KG1 (cell line): ENCODE measurements around the gene GPR148.
"Not testable (repeated sequence)": the region's sequence is repeated elsewhere in the genome, so short reads cannot be mapped to it uniquely, and the experiment has no call there.

Experiments used
- DNase-seq: peaks from one replicate; lab custom pipeline; 2025; lab: John Stamatoyannopoulos, UW

GPR148 gene, protein sequence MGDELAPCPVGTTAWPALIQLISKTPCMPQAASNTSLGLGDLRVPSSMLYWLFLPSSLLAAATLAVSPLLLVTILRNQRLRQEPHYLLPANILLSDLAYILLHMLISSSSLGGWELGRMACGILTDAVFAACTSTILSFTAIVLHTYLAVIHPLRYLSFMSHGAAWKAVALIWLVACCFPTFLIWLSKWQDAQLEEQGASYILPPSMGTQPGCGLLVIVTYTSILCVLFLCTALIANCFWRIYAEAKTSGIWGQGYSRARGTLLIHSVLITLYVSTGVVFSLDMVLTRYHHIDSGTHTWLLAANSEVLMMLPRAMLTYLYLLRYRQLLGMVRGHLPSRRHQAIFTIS

GRCh38 chr2:130728549-130729316 lies at the start of gene GPR148:
GPR148 (plus strand) TSS chr2:130729070; CDS start chr2:130729152, 82 bp downstream.
- no peak for DNase-seq

GRCh38 chr2:130692041-130692770 lies 36.7 kb upstream of the GPR148 start:
- DNase-seq, result not testable (repeated sequence)

DNA sequence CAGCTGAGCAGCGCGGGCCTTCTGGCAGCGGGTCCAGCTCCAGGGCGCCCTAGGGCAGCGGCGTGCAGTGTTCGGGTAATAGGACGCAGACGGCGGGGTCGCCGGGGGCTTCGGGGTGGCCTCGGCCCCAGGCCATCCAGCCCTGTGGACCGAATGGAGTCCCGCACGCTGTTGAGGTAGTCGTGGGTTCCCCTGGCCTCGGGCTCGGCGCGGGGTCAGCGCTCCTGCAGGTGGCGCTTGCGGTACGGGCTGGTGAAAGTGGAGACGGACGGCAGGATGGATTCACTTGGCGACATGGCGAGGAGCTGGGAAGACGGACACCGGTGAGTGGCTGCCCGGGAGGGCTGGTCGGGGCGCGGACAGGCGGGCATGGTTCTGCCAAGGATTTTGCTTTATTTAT lies 35.4 kb upstream of the GPR148 start:
- DNase-seq, result not testable (repeated sequence)

- not testable (repeated sequence) for DNase-seq
Measured at GRCh38 chr2:130703250-130703649, 25.6 kb upstream of the GPR148 start.

DNA sequence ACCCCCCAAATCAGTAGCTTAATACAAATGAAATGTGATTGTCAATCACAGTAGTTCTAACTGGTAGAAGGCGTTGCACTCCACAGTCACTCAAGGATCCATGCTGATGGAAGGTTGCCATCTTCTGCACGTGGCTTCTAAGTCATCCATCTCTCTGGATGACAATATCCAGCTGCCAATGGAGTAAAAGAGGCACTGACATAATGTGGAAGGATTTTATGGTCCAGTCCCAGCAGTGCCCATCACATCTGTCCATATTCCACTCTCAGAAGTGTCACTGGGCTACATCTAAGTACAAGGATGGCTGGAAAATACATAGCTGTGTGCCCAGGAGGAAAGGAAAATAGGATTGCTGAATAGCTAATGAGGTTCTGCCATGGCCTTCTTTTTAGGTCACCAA lies 14.1 kb upstream of the GPR148 start:
- not testable (repeated sequence) for DNase-seq

GRCh38 chr2:130720036-130720435 lies 8.8 kb upstream of the GPR148 start:
- DNase-seq, result no peak

GRCh38 chr2:130720528-130720927 lies 8.3 kb upstream of the GPR148 start:
- DNase-seq, result no peak

DNA sequence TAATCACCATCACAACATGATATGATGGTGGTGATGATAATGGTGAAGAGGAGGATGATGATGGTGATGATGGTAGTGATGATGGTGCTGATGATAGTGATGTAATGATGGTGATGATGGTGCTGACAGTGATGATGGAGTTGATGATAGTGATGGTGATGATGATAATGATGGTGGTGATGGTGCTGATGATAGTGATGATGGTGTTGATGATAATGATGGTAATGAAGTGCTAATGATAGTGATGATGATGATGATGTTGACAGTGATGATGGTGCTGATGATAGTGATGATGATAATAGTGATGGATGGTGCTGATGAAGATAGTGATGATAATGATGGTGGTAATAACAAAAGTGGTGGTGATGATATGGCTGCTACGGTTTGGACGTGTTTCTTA lies 4.4 kb upstream of the GPR148 start:
- DNase-seq, result no peak

- DNase-seq, result no peak
Measured at GRCh38 chr2:130726614-130727180, 2.2 kb upstream of the GPR148 start.

- DNase-seq, result no peak
Measured at GRCh38 chr2:130727286-130727924, 1.5 kb upstream of the GPR148 start.

- no peak for DNase-seq
Measured at GRCh38 chr2:130728007-130728454, 839 bp upstream of the GPR148 start.

DNA sequence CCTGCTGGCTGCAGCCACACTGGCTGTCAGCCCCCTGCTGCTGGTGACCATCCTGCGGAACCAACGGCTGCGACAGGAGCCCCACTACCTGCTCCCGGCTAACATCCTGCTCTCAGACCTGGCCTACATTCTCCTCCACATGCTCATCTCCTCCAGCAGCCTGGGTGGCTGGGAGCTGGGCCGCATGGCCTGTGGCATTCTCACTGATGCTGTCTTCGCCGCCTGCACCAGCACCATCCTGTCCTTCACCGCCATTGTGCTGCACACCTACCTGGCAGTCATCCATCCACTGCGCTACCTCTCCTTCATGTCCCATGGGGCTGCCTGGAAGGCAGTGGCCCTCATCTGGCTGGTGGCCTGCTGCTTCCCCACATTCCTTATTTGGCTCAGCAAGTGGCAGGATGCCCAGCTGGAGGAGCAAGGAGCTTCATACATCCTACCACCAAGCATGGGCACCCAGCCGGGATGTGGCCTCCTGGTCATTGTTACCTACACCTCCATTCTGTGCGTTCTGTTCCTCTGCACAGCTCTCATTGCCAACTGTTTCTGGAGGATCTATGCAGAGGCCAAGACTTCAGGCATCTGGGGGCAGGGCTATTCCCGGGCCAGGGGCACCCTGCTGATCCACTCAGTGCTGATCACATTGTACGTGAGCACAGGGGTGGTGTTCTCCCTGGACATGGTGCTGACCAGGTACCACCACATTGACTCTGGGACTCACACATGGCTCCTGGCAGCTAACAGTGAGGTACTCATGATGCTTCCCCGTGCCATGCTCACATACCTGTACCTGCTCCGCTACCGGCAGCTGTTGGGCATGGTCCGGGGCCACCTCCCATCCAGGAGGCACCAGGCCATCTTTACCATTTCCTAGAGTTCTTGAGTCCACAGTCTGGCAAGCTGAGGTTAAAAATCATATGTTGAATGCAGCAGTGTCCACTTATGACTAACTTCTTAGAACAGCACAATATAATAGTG lies 741 bp downstream of the GPR148 start:
- no peak for DNase-seq

DNA sequence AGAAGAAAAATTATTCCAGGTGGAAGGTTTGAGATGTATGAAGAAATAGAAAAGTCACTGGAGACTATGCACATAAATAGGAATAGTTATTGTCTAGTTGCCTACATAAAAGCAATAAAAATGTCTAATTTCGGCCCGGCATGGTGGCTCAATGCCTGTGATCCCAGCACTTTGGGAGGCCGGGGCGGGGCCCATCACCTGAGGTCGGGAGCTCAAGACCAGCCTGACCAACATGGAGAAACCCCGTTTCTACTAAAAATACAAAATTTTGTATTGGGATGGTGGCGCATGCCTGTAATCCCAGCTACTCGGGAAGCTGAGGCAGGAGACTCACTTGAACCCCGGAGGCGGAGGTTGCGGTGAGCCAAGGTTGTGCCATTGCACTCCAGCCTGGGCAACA lies 3.4 kb downstream of the GPR148 start:
- not testable (repeated sequence) for DNase-seq

- no peak for DNase-seq
Measured at GRCh38 chr2:130735200-130735599, 6.3 kb downstream of the GPR148 start.

DNA sequence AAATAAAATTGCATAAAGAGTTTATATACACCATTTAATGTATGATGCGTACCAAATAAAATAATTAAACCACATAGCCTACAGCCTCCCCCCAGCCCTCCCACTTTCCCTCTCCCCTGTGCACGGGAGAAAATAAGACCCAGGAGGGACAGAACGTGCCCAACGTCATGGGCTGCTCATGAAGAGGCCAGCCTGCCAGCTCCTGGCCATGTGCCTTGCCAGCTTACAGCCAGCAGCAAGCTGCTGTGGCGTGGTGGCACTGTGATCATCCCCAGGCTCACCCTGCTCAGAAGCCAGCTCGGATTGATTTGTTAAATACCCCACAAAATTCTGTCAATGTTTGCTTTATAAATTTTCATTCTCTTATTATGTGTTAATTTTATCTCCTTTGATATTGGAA lies 7.6 kb downstream of the GPR148 start:
- no peak for DNase-seq

DNA sequence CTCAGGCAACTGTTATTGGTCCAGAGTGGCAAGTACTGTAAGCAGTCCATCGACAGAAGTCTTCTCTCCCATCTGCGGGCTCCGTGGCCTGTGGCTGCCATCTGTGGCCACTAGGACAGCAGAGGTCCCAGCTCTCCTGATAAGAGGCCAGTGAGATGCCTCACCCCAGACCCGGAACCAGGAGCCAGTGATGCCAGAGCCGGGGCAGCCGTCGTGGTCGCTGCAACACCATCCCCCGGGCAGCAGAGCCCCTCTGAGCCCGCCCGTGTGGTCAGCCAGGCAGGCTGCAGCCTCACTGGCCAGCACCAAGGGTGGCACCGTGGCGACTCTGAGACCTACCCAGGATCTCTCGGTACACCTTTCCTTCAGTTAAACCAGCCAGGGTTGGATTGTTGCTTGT lies 8.7 kb downstream of the GPR148 start:
- no peak for DNase-seq

DNA sequence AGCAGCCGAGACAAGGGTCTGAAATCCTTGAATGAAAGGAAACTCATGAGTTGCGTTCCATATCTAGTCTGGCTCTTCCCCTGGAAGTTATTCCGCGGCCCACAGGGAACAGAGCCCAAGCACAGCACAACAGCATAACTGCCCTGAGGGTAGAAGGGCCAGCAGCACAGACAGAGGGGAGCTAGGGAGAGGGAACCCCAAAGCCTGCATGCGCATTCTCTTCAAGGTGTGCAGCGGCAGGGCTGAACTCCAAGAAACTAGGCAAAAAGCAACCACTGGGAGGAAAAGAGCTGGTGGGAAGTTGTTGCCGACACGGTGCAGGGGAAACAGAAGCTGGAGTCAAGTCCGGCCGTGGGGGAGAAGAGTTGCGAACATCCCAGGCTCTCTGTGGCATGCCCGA lies 11.8 kb downstream of the GPR148 start:
- DNase-seq, result no peak

DNA sequence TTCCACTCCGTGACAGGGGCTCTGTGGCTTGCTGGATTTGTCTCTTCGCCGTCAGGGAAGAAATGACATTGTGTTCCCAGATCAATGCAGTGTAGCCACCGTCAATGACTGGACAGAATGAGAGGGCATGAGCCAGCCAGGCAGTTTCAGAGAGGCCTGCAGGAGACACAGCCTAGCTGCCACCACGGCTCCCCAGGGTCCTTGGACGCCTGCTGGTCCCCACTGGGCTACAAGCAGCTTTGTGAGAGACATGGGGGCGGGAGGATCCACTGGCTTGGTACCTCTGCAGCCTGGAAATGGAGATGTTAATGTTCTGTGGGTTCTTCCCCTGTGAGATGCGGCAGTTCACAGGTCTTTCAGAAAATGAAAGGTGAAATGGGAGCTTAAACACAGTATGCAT lies 14.4 kb downstream of the GPR148 start:
- no peak for DNase-seq

DNA sequence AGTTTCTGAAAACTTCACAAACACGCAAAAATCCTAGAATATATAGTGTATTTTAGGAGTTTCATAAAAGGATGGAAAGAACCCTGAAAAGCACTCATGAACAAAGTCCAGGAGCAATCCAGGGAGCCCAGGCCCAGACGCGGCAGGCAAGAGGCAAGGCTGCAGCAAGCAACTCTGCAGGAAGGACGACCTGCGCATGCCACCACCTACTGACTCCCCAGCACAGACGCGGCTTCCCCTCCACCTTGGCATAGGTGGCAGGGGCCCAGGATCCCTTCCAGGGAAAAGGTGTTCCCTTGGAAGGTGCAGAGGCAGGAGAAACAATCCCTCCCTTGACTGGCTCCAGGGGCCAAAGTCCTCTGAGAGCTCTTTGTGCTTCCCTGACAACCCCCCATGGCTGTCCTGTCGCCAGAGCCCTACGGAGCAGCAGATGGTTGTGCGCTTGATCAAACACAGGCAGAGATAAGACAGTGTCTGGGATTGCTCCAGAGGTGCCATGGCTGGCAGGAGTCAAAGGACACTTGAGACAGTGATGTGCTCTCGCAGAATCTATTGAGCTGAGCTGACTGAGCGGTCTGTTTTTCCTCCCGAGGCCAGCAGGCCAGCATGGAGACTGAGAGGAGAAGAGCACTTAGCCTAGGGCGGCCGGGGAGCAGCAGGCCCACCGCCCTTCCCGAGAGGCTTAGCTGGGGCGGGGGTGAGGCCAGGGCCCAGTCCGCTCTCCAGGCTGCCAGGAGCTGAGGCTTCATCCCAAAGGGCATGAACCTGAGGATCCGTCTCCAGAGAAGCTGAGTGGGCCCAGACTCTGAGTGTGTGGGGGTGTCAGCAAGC lies 15.6 kb downstream of the GPR148 start:
- no peak for DNase-seq

GRCh38 chr2:130749078-130749477 lies 20.2 kb downstream of the GPR148 start:
- DNase-seq, result no peak
